Tibial nerve (tissue), 4 donors: ENCODE data around the gene FANCE.

Experiments used
- CTCF ChIP-seq, 5 experiments: fragments of 200-600 bp in 3 of 5; fragments of 450-650 bp in 2 of 5; sonication (generic) in 3 of 5; IDR thresholded peaks; one replicate each; pipeline ENCODE4 v1.5.1; 2016 to 2019; ENCODE audit warnings: antibody characterized with exemption in 5 of 5, mild to moderate bottlenecking in 3 of 5, moderate library complexity in 2 of 5
- EP300 ChIP-seq, 2 donors: sonication (generic); formaldehyde crosslinking; IDR thresholded peaks; one replicate each; pipeline ENCODE4 v1.6.1; 2017; ENCODE audit warnings: antibody characterized with exemption in 2 of 2, mild to moderate bottlenecking in 1 of 2
- POLR2A ChIP-seq, 2 donors: fragments of 450-650 bp; IDR thresholded peaks; one replicate each; pipeline ENCODE4 v1.6.1; 2017; ENCODE audit warnings: antibody characterized with exemption in 2 of 2, mild to moderate bottlenecking in 2 of 2, moderate library complexity in 2 of 2

- TF ChIP-seq CTCF (IDR thresholded peaks at IDR 0.05) (peak; percentile 32 to 59 (median 37)), POLR2A (IDR thresholded peaks at IDR 0.05) (no peak), EP300 (IDR thresholded peaks at IDR 0.05) (peak in 1 of 2 donors; percentile 20)
Measured at GRCh38 chr6:35415065-35415891, 36.9 kb upstream of the FANCE start.
